Measurements from ENCODE around the gene SLC1A7.

SLC1A7 gene

DNA sequence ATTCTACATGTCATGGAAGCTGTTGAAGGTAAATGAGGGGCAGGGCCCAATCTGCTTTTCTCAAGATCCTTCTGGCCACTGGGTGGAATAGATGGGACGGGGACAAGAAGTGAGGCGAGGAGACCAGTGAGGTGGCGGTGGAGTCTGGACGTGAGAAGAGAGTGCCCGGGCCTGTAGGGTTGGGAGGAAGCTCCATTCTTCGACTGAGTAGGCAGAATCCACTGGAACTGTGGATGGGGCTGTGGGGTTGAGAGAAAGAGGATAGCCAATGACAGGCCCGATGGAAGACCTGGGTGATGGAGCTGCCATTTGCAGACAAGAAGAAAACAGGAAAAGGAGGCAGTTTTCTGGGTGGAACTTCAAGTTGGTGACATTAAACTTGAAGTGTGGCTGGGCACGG is 10.3 kb downstream of the SLC1A7 start:
- no peak for DNase-seq

GRCh38 chr1:53131590-53131938 is 10.9 kb downstream of the SLC1A7 start:
- no peak for DNase-seq

DNA sequence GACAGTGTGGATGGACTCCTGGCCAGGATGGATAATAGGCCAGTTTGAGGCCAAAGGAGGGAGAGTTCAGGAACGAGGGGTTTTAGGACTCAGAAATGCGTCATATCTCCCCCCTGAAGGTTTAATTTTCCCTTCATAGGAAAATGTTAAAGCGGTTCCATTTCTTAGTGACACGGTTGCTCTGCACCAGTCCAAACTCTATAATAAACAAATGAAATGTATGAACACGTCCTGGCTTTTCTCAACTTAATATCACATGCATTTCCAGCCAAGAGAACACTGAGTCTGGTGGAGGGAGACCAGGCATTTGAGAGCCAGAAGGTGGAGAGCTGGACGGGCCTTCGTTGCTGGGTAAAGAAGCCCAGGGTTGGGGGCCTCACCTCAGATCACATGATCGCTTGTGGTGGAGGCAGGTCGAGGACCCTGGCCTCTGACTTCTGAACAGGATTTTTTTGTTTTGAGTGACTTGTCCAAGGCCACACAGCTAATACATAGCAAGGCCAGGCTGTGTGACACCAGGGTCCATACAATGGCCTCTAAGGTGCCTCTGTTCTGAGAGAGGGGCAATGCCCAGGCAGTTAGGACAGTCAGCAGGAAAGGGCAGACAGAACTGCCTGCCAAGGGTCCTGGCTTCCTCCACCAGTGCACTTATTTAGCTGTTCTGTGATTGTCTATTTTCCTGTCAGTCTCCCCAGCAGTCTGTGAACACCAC is 11.4 kb downstream of the SLC1A7 start:
- no peak for DNase-seq

- DNase-seq = no peak
These were observed 11.9 kb downstream of the SLC1A7 start for GRCh38 chr1:53130598-53130877.

GRCh38 chr1:53129891-53130597 is 12.4 kb downstream of the SLC1A7 start:
- no peak for DNase-seq

- DNase-seq = no peak
These were observed 14.0 kb downstream of the SLC1A7 start for GRCh38 chr1:53128401-53128800.

DNA sequence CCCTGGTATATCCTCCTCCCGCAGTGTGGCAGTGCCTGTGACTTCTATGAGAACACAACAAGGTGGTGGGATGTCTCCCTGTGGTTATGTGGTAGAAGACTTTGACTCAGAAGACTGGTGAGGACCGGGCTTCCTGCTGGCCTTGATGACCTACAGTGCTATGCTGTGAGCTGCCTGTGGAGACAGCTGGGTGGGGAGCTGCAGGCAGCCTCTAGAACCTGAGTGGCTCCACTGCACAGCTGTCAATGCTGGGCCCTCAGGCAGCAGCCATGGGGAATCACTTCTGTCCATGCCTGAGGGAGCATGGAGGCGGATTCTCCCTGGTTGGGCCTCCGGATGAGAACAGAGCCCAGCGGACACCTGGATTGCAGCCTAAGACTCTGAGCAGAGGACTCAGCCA is 14.9 kb downstream of the SLC1A7 start:
- no peak for DNase-seq

DNA sequence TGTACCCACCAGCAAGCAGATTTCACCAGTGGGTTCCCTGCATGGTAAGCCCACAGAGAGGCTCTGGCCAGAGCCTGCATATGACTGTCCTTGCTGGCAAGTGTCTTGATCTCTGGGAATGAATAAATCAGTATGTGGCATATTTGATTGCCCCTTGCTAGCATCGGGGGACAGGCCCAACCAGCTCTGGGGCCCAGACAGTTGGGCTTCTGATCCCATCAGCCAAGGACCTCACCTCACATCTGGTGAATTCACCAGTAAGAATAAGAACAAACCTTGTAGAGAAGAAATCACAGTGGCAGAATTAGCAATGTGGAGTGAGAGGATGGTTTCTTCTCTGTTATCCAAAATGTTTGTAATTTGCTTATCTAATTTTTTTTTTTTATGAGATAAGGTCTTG is 15.9 kb downstream of the SLC1A7 start:
- DNase-seq = no peak

DNA sequence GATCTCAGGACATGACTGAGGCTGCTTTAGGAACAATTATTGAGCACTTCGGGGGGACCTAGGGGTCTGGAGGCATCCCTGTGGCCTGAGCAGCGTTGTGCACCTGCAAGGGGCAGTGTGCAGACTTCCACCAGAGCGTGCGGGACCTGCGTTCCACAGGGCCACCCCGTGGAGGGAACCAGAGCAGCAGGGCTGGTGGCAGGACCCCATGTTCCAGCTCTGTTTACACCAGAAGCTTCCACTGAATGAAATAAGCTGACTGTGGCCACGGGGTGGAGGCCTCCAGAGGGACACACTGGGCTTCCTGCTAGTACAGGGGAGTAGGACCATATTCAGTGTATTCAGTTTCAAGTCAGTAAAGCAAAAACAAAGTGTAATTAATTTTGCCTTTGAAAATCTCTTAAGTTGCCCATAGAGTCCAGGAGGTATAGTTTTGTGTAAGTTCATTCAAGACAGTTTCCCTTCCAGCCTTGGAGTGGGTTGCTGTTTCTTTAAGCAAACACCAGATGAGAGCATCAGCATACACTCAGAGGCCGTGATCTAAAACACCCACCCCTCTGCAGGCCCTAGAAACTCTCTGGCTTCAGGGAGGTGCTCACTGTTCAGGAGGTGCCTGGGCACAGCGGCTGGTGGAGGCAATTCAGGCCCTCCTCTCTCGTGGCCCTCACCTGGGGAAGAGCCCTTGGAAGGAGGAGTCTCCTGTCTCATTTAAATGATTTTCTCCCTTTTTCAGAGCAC is 16.6 kb downstream of the SLC1A7 start:
- no peak for DNase-seq

DNA sequence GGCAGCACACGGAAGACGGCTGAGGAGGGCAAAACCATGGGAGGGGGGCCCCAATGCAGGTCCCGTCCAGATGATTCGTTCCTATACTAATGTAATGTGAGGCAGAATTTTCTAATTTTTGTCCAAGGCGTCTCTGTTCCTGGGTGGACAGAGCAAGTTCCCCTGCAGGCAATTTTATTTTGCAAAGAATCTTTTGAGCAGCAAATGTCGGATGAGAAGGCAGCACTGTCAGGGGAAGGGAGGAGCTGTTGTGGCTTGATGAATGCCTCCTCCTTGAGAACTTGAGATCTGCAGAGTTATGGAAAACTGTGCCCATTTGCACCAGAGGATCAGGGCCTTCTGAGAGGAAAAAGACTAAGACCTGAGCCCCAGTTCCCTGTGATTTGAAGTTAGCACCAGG is 17.3 kb downstream of the SLC1A7 start:
- DNase-seq = no peak

GRCh38 chr1:53123453-53124140 is 18.8 kb downstream of the SLC1A7 start:
- DNase-seq = no peak

DNA sequence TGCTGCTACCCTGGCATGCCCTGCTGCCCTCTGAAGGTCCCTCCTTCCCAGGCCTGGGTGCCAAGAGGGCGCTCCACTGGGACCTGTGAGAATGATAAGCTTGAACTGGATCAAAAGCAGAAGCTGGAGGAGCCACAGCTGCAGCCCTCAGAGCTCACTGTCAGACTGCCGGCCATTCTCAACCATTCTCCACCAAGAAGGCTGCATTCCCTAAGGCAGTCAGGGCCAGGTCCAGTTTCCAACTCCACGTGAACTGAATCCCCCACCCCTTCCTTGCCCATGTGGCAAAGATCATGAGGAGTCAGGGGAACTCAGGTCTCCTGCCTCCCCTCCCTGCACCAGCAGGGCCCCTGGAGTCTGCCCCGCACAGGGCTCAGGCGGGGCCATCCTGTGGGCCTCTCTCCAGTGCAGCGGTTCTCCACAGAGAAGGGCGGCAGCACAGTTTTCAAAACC is 19.5 kb downstream of the SLC1A7 start:
- no peak for DNase-seq

GRCh38 chr1:53122201-53122885 is 20.1 kb downstream of the SLC1A7 start:
- DNase-seq = no peak

DNA sequence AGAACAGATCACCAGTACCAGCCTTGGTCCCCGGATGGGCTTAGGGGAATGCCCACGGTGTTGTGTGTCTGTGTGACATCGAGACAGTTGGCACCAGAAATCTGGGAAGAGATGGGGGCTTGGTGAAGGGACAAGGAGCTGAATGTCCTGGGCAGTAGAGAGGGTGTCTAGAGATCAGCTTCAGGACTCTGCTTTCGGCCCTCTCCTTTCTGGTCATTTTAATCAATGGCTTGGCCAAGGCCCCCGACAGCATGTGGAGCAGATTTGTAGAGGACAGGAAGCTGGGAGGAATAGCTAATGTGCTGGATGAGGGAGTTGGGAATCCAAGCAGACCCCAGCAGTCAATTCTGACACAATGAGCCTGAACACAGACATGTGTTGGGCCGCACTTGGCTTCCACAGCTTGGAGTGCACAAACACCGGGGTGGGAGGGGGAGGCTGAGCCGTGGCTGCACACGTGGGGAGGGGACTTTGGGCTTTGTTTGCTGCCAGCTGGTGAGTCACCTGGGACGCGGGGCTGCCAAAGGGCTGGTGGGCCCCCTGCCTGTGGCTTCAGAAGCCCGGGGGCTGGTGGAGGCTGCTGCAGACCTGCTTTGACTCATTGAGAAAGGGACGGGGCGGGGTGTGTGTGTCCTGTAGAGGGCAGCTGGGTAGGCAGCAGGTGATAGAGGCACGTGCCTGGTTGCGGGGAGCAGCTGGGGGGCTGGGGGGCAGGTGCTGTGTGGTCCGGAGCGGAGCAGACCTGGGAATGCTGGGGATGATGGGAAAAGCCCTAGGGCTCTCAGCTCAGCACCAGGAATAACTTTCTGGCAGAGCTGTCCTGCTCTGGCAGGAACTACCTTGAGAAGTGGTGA is 20.9 kb downstream of the SLC1A7 start:
- DNase-seq = no peak

- DNase-seq = no peak
These were observed 21.8 kb downstream of the SLC1A7 start for GRCh38 chr1:53120659-53121058.

DNA sequence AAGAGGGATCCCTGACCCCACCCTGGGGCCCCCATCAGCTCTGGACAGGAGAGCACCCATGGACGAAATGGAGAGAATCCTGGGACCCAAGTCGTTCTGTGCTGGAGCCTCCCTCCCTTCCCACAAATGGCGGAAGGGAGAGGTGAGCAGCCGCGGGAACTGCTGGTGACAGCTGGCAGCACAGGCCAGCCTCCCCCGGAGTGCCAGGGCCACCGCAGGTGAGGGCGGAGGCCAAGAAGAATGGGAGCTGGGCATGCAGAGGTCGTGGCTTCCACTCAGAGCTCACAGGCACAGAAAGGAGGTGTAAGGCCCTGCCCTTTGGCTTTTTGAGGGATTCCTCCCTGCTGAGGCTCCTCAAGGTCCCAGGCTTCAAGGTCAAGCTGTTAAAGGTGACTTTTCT is 24.6 kb downstream of the SLC1A7 start:
- DNase-seq = no peak

GRCh38 chr1:53116933-53117600 is 25.4 kb downstream of the SLC1A7 start:
- no peak for DNase-seq

DNA sequence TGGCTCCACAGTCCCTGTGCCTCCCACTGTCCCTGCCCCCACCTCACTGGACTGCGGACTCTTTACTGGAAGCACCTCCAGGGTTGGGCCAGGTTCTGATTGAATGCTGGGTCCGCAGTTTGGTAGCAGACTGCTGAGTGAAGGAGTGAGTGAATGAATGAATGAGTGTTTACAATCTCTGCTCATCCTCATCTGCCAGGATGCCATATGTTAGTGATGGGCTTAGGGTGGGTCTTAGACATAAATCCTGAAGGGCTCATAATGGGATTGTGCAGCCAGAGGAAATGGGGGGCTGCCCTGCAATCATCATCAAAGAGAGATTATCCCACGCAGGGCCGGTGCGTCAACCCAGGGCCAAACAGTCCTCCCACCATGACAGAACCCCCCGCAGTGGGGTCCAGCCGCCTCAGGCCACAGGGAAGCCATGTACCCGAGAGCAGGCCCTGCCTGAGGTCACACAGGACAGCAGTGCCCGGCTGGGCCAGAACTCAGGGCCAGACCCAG is 26.1 kb downstream of the SLC1A7 start:
- no peak for DNase-seq

DNA sequence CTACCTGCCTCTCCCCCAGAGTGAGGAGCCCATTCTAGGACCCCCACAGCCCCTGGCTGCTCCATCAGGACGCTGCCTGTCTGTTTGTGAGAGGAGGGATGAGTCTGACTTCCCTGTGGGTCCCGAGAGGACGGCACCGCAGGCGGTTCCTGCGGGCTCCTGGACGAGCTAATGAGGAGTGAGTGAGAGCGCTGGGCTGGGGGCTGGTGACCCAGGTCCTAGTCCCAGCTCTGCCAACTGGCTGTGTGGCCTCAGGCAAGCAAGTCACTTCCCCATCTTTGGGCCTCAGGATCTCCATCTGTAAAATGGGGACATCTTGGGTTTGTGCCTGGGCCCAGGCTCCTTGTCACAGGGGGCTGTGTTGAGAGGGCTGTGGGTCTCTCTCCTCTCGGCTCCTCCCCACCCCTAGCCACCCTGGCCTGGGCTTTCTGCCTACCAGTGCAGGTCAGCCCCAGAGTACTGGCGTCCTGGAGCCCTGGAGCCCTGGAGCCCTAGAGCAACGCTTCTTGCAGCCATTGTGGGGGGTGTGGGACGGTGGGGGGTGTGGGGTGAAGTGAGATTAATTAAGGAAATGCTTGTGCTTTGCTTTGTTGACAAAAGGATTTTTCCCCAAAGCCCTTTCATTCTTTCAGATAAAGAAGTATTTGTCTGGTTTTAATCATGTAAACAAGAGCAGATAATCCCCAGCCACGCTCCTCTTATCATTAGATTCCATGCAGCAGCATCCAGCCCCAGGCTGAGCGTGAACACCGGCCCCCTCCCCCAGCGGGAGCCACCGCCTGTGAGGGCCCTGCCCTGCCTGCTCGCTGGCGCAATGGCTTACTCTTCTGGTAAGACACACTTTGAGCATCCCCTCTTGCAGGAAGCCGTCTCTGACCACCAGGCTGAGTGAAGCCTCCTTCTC is 26.8 kb downstream of the SLC1A7 start:
- no peak for DNase-seq
